Measurements from ENCODE around the gene DRC3.

- TF ChIP-seq CTCF (IDR thresholded peaks at IDR 0.05; ENCODE audit: poor library complexity), result no peak
- no peak for TF ChIP-seq EZH2 (IDR thresholded peaks at IDR 0.05; ENCODE audit: borderline replicate concordance)
Observed at GRCh38 chr17:18015593-18015992, 42.9 kb downstream of the DRC3 start.
